Gastrocnemius medialis (tissue), 4 donors: ENCODE data around the gene FREM3. TPM values are rescaled to one million over a fixed set of nuclear protein-coding genes. Genes with fewer than 3 reads are reported as not detected.
"Not testable (repeated sequence)": the region's sequence is repeated elsewhere in the genome, so short reads cannot be mapped to it uniquely, and the experiment has no call there.

ENCODE experiments used
- ATAC-seq, 2 donors: fragments of 150-250 bp; one replicate each; pipeline ENCODE4 v1.9.1; 2016
- DNase-seq, 2 donors: peaks; one replicate each; pipeline ENCODE4 v3.0.0-alpha.2; 2019
- H3K27ac ChIP-seq, 4 donors: fragments of 200-600 bp; sonication (generic); 1 replicate in 1 of 4; 2 replicates in 3 of 4; pipeline ENCODE4 v1.5.1; 2016 to 2018; ENCODE audit warnings: mild to moderate bottlenecking in 2 of 4, moderate library complexity in 1 of 4
- H3K27me3 ChIP-seq, 3 donors: fragments of 200-600 bp; sonication (generic) in 2 of 3; 1 replicate in 1 of 3; 2 replicates in 2 of 3; pipeline versions ENCODE4 v1.5.1 to v1.6.0; 2016 to 2019; ENCODE audit warnings: mild to moderate bottlenecking in 1 of 3, moderate library complexity in 1 of 3
- H3K36me3 ChIP-seq, 2 donors: fragments of 200-600 bp; sonication (generic) in 1 of 2; one replicate each; pipeline ENCODE4 v1.5.1; 2017 to 2018
- H3K4me1 ChIP-seq, 2 donors: fragments of 200-600 bp; sonication (generic) in 1 of 2; one replicate each; pipeline ENCODE4 v1.5.1; 2016 to 2017; ENCODE audit warnings: mild to moderate bottlenecking in 2 of 2
- H3K4me3 ChIP-seq, 4 donors: fragments of 200-600 bp; sonication (generic) in 3 of 4; 1 replicate in 1 of 4; 2 replicates in 3 of 4; pipeline ENCODE4 v1.5.1; 2016 to 2019; ENCODE audit warnings: mild to moderate bottlenecking in 2 of 4
- H3K9me3 ChIP-seq, 3 donors: fragments of 200-600 bp; sonication (generic) in 2 of 3; 1 replicate in 1 of 3; 2 replicates in 2 of 3; pipeline ENCODE4 v1.5.1; 2016 to 2019
- POLR2A ChIP-seq, 2 donors: fragments of 450-650 bp; IDR thresholded peaks; one replicate each; pipeline ENCODE4 v1.6.1; 2017; ENCODE audit warnings: antibody characterized with exemption in 2 of 2, mild to moderate bottlenecking in 2 of 2, moderate library complexity in 2 of 2
- in situ Hi-C, 4 donors: fragments of 200-750 bp; cut with MboI; loops; one replicate each; pipeline versions ENCODE4 v1.15.0 to v1.8.0; 2017; ENCODE audit warnings: low sequenced_read_pairs in 4 of 4
- intact Hi-C: fragments of 100-400 bp; cut with DNase I; formaldehyde crosslinking; loops from one replicate; pipeline ENCODE4 v1.15.1; 2023; ENCODE audit warnings: low total_unique reads
- total RNA-seq, 4 donors: library from RNA; depleted of rRNA; stranded (reverse); fragments of >200 nt; gene quantifications; one replicate each; pipeline versions ENCODE4 v1.1.0 to v1.2.3, GENCODE V29; 2016
- TF ChIP-seq, protein P1 (sequence below), 5 experiments: fragments of 450-650 bp in 3 of 5; fragments of 200-600 bp in 2 of 5; sonication (generic) in 2 of 5; IDR thresholded peaks in 4 of 5; conservative IDR thresholded peaks in 1 of 5; 1 replicate in 4 of 5; 2 replicates in 1 of 5; pipeline ENCODE4 v1.5.1; 2016 to 2019; ENCODE audit warnings: antibody characterized with exemption in 5 of 5, mild to moderate bottlenecking in 3 of 5, moderate library complexity in 3 of 5

Gene FREM3
- total RNA-seq, 4 donors from 2014 or later, result not detected

DNA sequence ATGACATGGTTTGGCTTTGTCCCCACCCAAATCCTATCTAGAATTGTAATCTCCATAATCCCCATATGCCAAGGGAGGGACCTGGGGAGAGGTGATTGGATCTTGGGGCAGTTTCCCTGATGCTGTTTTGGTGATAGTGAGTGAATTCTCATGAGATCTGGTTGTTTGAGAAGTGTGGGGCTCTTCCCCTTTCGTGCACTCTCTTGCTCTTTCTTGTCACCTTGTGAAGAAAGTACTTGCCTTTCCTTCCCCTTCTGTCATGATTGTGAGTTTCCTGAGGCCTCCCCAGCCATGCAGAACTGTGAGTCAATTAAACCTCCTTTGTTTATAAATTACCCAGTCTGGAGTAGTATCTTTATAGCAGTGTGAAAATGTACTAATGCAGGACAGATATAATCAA lies 36.4 kb upstream of the FREM3 start:
- ATAC-seq, result no peak
- TF ChIP-seq, protein P1, sequence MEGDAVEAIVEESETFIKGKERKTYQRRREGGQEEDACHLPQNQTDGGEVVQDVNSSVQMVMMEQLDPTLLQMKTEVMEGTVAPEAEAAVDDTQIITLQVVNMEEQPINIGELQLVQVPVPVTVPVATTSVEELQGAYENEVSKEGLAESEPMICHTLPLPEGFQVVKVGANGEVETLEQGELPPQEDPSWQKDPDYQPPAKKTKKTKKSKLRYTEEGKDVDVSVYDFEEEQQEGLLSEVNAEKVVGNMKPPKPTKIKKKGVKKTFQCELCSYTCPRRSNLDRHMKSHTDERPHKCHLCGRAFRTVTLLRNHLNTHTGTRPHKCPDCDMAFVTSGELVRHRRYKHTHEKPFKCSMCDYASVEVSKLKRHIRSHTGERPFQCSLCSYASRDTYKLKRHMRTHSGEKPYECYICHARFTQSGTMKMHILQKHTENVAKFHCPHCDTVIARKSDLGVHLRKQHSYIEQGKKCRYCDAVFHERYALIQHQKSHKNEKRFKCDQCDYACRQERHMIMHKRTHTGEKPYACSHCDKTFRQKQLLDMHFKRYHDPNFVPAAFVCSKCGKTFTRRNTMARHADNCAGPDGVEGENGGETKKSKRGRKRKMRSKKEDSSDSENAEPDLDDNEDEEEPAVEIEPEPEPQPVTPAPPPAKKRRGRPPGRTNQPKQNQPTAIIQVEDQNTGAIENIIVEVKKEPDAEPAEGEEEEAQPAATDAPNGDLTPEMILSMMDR (IDR thresholded peaks at IDR 0.05 in 4 of 5, conservative IDR thresholded peaks at IDR 0.05 in 1 of 5), result no peak
- no peak for TF ChIP-seq POLR2A (IDR thresholded peaks at IDR 0.05)
- Histone ChIP-seq H3K36me3 (no peaks in the 10 kb centered on the region), H3K27me3 (no peaks in the 10 kb centered on the region), H3K4me3 (no peak overlapping the region), H3K27ac (no peak overlapping the region), H3K9me3 (no peaks in the 10 kb centered on the region), H3K4me1 (no peaks in the 10 kb centered on the region)
- intact Hi-C loops, result no loop called here
- DNase-seq, result no peak
- in situ Hi-C loops, result no loop called here

DNA sequence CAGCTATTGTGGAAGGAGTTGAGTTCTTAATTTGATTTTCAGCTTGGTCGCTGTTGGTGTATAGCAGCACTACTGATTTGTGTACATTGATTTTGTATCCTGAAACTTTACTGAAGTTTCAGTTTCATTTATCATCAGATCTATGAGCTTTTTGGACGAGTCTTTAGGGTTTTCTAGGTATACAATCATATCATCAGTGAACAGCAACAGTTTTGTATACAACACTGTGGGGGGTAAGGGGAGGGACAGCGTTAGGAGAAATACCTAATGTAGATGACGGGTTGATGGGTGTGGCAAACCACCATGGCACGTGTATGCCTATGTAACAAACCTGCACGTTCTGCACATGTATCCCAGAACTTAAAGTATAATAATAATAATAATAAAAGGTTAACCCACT lies 35.6 kb upstream of the FREM3 start:
- H3K9me3 ChIP-seq, H3K4me1 ChIP-seq, ATAC-seq, DNase-seq, H3K27me3 ChIP-seq, H3K27ac ChIP-seq, H3K4me3 ChIP-seq, intact Hi-C loops, in situ Hi-C loops, H3K36me3 ChIP-seq: not testable (repeated sequence)

DNA sequence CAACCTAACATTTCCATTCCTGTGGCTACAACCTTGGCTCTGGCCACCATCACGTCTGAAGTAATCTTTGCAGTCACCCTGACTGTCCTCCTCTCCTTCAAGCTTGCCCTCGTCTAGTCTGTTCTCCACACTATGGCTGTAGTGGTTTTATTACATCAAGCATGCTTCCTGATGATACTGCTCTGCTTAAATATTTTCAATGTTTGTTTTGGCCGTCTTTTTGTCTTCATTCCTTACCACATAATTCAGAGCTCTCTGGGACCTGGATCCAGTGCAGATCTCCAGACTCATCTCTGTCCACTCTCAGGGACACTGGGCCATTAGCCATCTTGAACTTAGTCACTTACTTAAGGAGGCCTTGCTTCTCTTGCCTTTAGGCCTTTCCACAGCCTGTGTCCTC lies 27.7 kb upstream of the FREM3 start:
- no peaks in the 10 kb centered on the region for H3K9me3 ChIP-seq
- DNase-seq, result no peak
- H3K27me3 ChIP-seq, result no peaks in the 10 kb centered on the region
- in situ Hi-C loops (no loop called here), intact Hi-C loops (no loop called here)
- H3K4me3 ChIP-seq, result no peak overlapping the region
- no peak for ATAC-seq
- no peaks in the 10 kb centered on the region for H3K36me3 ChIP-seq
- H3K27ac ChIP-seq, result no peak overlapping the region
- no peaks in the 10 kb centered on the region for H3K4me1 ChIP-seq
- no peak for TF ChIP-seq POLR2A (IDR thresholded peaks at IDR 0.05)
- TF ChIP-seq, protein P1 (IDR thresholded peaks at IDR 0.05 in 4 of 5, conservative IDR thresholded peaks at IDR 0.05 in 1 of 5), result no peak

DNA sequence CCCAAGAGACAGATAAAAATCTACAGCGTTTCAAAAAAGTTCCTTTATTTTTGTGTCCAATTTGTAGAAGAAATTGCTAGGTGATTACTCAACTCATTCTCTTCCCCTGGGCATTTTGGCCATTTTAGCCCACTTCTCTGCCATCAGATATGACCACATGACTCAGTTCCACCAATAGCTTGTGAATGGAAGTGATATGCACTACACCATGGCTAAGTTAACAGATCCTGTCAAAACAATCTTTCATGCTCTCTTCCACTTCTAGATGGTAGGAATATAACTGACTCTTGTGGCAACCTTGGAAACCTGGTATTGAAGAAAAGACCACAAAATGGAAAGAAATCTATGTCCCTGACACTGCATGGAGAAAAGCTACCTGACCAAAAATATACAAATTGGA lies 26.2 kb upstream of the FREM3 start:
- Histone ChIP-seq H3K9me3 (no peaks in the 10 kb centered on the region), H3K4me1 (no peaks in the 10 kb centered on the region), H3K27me3 (no peaks in the 10 kb centered on the region), H3K4me3 (no peak overlapping the region), H3K36me3 (no peaks in the 10 kb centered on the region), H3K27ac (no peak overlapping the region)
- intact Hi-C loops (no loop called here), in situ Hi-C loops (no loop called here)
- TF ChIP-seq POLR2A (IDR thresholded peaks at IDR 0.05), result no peak
- TF ChIP-seq, protein P1 (IDR thresholded peaks at IDR 0.05 in 4 of 5, conservative IDR thresholded peaks at IDR 0.05 in 1 of 5), result no peak
- ATAC-seq (no peak), DNase-seq (no peak)

DNA sequence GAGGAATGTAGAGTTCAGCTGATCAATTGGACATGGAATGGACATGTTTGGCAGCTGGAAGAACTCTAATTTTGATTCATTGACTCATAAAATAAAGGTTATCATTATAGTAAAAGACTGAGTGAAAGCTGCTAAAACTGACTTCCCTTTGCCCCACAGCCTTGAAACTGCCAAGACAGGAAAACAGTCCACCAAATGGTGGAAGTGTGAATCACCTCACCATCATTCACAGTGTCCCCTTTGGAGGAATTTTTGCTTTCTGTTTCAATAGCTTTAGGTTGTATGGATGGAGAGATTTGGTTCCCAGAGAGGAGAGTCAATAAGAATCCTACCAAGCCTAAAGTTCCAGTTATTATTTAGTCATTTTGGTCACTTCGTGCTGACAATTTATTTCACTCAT lies 20.8 kb upstream of the FREM3 start:
- H3K4me1 ChIP-seq, result no peaks in the 10 kb centered on the region
- ATAC-seq, result no peak
- no peaks in the 10 kb centered on the region for H3K9me3 ChIP-seq
- intact Hi-C loops (no loop called here), in situ Hi-C loops (no loop called here)
- DNase-seq, result no peak
- no peaks in the 10 kb centered on the region for H3K27me3 ChIP-seq
- no peak overlapping the region for H3K4me3 ChIP-seq
- TF ChIP-seq, protein P1 (IDR thresholded peaks at IDR 0.05 in 4 of 5, conservative IDR thresholded peaks at IDR 0.05 in 1 of 5), result no peak
- no peak for TF ChIP-seq POLR2A (IDR thresholded peaks at IDR 0.05)
- no peak overlapping the region for H3K27ac ChIP-seq
- no peaks in the 10 kb centered on the region for H3K36me3 ChIP-seq

DNA sequence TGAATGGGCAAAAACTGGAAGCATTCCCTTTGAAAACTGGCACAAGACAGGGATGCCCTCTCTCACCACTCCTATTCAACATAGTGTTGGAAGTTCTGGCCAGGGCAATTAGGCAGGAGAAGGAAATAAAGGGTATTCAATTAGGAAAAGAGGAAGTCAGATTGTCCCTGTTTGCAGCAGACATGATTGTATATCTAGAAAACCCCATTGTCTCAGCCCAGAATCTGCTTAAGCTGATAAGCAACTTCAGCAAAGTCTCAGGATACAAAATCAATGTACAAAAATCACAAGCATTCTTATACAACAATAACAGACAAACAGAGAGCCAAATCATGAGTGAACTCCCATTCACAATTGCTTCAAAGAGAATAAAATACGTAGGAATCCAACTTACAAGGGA lies 18.3 kb upstream of the FREM3 start:
- H3K27me3 ChIP-seq, in situ Hi-C loops, H3K4me1 ChIP-seq, H3K36me3 ChIP-seq, H3K4me3 ChIP-seq, DNase-seq, ATAC-seq, H3K9me3 ChIP-seq, intact Hi-C loops, H3K27ac ChIP-seq: not testable (repeated sequence)
